Osteoblast (primary cell): ENCODE measurements around the gene EIF4B. TPM values are rescaled to one million over a fixed set of nuclear protein-coding genes. Genes with fewer than 3 reads are reported as not detected.

ENCODE experiments used
- DNase-seq: peaks from one replicate; pipeline ENCODE4 v3.0.0; 2011; ENCODE audit warnings: low spot score, mixed read lengths; ENCODE audit not compliant: insufficient read length; ENCODE audit errors: missing footprints
- H2AFZ ChIP-seq: 2 replicates; pipeline ENCODE4 v1.6.0; 2011; ENCODE audit warnings: mild to moderate bottlenecking, low read length
- H3K27ac ChIP-seq: 2 replicates; pipeline ENCODE4 v1.5.1; 2011; ENCODE audit warnings: mild to moderate bottlenecking, low read depth, low read length, moderate library complexity
- H3K27me3 ChIP-seq: 2 replicates; pipeline ENCODE4 v1.6.0; 2012; ENCODE audit warnings: mild to moderate bottlenecking, control low read depth, inconsistent platforms, low read length, moderate library complexity; ENCODE audit not compliant: insufficient read depth
- H3K36me3 ChIP-seq: 2 replicates; pipeline ENCODE4 v1.5.1; 2011; ENCODE audit warnings: mild to moderate bottlenecking, low read length, control low read depth, moderate library complexity; ENCODE audit not compliant: insufficient read depth
- H3K4me1 ChIP-seq: 2 replicates; pipeline ENCODE4 v1.5.1; 2011; ENCODE audit warnings: mild to moderate bottlenecking, low read length, control low read depth, moderate library complexity; ENCODE audit not compliant: insufficient read depth
- H3K4me2 ChIP-seq: 2 replicates; pipeline ENCODE4 v1.6.0; 2011; ENCODE audit warnings: mild to moderate bottlenecking, low read length; ENCODE audit not compliant: insufficient read depth
- H3K4me3 ChIP-seq: fragments of 200-600 bp; sonication (generic); 3 replicates; pipeline ENCODE4 v1.5.1; 2012; ENCODE audit warnings: mild to moderate bottlenecking, low read length, inconsistent platforms; ENCODE audit not compliant: insufficient read depth
- H3K79me2 ChIP-seq: 2 replicates; pipeline ENCODE4 v1.6.0; 2012; ENCODE audit warnings: mild to moderate bottlenecking, low read length, control low read depth, inconsistent platforms; ENCODE audit not compliant: insufficient read depth
- H3K9me3 ChIP-seq: 2 replicates; pipeline ENCODE4 v1.5.1; 2011; ENCODE audit warnings: low read depth, low read length, control low read depth
- H4K20me1 ChIP-seq: 2 replicates; pipeline ENCODE4 v1.6.0; 2012; ENCODE audit warnings: mild to moderate bottlenecking, low read length, control low read depth; ENCODE audit not compliant: insufficient read depth
- total RNA-seq: library from RNA; depleted of rRNA; stranded (reverse); fragments of >200 nt; gene quantifications from 2 replicates; pipeline ENCODE4 v1.2.3, GENCODE V29; 2012
- TF ChIP-seq, protein P1 (sequence below): IDR thresholded peaks from 2 replicates; pipeline ENCODE4 v1.5.1; 2011; ENCODE audit warnings: mild to moderate bottlenecking, low read depth, low read length, moderate library complexity; ENCODE audit errors: extremely low read depth

The EIF4B gene
- total RNA-seq, 1 donor = 1,332 TPM

DNA sequence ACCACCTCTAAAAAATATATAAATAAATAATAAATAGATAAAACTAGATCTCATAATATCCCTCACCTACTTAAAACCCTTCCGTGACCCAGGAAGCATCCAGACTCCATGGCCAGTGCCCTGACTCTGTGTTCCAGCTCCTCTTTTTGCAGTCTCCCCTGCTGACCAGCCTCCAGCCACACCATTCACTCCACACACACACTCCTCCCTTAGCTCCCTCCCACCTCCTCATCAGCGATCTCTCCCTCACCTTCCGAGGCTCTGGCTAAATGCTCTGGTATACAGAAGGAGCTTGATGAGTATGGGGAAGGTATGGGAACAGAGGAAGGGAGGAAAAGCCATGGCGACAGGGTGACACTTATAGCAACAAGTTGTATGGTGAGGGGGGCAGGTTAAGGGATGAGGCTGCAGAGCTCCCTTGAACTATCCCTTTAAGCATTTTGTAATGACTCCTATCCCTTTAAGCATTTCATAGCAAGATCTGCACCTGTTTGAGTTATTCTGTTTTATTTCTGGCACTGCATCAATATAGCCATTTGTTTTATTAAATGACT lies 26.1 kb upstream of the EIF4B start:
- Histone ChIP-seq H3K79me2 (no peaks in the 10 kb centered on the region), H3K36me3 (no peaks in the 10 kb centered on the region), H3K4me3 (no peak overlapping the region), H2AFZ (no peak overlapping the region), H3K9me3 (no peaks in the 10 kb centered on the region), H3K4me1 (no peaks in the 10 kb centered on the region), H3K27ac (no peak overlapping the region), H4K20me1 (no peaks in the 10 kb centered on the region), H3K27me3 (no peaks in the 10 kb centered on the region), H3K4me2 (no peak overlapping the region)
- DNase-seq = peak; percentile 25
- TF ChIP-seq, protein P1, sequence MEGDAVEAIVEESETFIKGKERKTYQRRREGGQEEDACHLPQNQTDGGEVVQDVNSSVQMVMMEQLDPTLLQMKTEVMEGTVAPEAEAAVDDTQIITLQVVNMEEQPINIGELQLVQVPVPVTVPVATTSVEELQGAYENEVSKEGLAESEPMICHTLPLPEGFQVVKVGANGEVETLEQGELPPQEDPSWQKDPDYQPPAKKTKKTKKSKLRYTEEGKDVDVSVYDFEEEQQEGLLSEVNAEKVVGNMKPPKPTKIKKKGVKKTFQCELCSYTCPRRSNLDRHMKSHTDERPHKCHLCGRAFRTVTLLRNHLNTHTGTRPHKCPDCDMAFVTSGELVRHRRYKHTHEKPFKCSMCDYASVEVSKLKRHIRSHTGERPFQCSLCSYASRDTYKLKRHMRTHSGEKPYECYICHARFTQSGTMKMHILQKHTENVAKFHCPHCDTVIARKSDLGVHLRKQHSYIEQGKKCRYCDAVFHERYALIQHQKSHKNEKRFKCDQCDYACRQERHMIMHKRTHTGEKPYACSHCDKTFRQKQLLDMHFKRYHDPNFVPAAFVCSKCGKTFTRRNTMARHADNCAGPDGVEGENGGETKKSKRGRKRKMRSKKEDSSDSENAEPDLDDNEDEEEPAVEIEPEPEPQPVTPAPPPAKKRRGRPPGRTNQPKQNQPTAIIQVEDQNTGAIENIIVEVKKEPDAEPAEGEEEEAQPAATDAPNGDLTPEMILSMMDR = no peak

DNA sequence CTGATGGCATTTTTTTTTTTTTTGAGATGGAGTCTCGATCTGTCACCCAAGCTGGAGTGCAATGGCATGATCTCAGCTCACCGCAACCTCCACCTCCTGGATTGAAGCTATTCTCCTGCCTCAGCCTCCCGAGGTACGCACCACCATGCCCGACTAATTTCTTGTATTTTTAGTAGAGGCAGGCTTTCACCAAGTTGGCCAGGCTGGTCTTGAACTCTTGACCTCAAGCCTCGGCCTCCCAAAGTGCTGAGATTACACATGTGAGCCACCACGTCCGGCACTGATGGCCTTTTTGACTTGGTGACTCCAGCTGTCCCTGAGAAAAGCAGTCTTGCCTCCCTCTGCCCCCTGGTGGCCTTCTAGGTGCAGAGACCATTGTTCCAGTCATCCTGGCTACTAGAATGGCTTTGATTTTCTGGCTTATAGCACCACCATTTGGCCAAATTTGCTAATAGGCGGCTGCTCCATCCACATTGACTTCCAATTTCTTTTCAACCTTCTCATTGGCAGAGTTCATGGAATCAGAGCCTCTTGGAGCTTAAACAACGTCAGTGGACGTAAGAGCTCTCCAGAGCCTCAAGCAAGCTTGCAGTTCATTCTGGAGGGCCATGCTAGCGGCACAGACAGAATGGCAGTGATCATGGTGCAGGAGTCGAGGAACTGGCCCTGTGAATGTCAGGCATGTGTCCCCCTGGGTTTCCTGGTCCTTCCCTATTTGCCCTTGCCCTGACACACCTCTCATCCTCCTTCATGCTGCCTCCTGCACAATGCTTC lies 25.4 kb upstream of the EIF4B start:
- H3K4me1 ChIP-seq = no peaks in the 10 kb centered on the region
- H3K4me2 ChIP-seq = no peak overlapping the region
- no peak overlapping the region for H3K27ac ChIP-seq
- peak; percentile 96 for DNase-seq
- no peaks in the 10 kb centered on the region for H3K36me3 ChIP-seq
- H3K79me2 ChIP-seq = no peaks in the 10 kb centered on the region
- H3K27me3 ChIP-seq = no peaks in the 10 kb centered on the region
- H2AFZ ChIP-seq = peak overlapping the region; percentile 11
- no peaks in the 10 kb centered on the region for H4K20me1 ChIP-seq
- no peak overlapping the region for H3K4me3 ChIP-seq
- H3K9me3 ChIP-seq = no peaks in the 10 kb centered on the region
- TF ChIP-seq, protein P1 = peak; percentile 100

DNA sequence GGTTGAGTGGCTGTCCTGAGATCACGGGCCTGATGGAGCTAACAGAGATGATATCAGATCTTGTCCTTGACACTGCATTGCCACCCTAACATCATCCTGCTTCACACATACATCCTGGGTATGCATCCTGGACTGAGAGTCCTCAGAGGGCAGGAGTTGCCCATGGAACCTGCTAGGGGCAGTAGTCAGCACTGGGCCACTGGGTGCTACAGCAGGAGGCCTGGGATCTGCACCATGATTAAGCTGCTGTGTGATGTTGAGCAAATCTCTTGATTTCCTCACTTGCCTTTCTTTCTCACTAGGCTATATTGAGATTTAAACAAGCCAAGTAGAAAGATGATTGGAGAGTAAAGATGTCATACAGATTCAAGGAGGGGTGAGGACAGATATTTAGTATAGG lies 22.1 kb upstream of the EIF4B start:
- Histone ChIP-seq H3K4me2 (no peak overlapping the region), H3K27ac (no peak overlapping the region), H3K4me3 (no peak overlapping the region), H2AFZ (no peak overlapping the region), H3K9me3 (no peaks in the 10 kb centered on the region), H3K79me2 (no peaks in the 10 kb centered on the region), H3K4me1 (no peaks in the 10 kb centered on the region), H3K27me3 (no peaks in the 10 kb centered on the region), H3K36me3 (no peaks in the 10 kb centered on the region), H4K20me1 (no peaks in the 10 kb centered on the region)
- no peak for DNase-seq
- TF ChIP-seq, protein P1 = no peak

DNA sequence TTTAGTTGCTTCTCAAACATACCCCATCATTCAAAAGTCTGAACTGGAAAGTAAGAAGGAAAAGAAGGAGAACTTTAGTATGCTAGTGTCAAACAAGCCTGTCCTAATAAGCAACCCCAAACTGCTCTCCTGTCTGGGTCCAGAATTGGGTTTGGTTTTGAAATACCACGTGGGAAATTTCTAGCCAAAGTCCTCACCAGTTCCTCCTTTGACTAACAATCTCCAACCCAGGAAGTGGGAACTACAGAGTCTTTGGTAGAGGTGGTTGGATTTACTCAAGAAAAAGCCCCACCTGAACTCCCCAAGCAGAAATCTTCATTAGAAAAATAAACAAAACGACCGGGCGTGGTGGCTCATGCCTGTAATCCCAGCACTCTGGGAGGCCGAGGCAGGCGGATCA lies 17.4 kb upstream of the EIF4B start:
- no peaks in the 10 kb centered on the region for H3K79me2 ChIP-seq
- no peak overlapping the region for H3K4me3 ChIP-seq
- no peaks in the 10 kb centered on the region for H3K27me3 ChIP-seq
- H3K4me1 ChIP-seq = peaks cover 5% of the 10 kb centered on the region
- no peak overlapping the region for H3K27ac ChIP-seq
- no peaks in the 10 kb centered on the region for H3K9me3 ChIP-seq
- DNase-seq = no peak
- H4K20me1 ChIP-seq = no peaks in the 10 kb centered on the region
- H3K4me2 ChIP-seq = no peak overlapping the region
- no peaks in the 10 kb centered on the region for H3K36me3 ChIP-seq
- TF ChIP-seq, protein P1 = no peak
- no peak overlapping the region for H2AFZ ChIP-seq
